HG02870 (cell line): Measurements from ENCODE around the gene VWF.
"Not testable (repeated sequence)": the region's sequence is repeated elsewhere in the genome, so short reads cannot be mapped to it uniquely, and the experiment has no call there.

Experiments used
- ATAC-seq: cut with Tn5 transposase; IDR thresholded peaks from one replicate; pipeline ENCODE4 v1.9.1; 2021; ENCODE audit warnings: mild to moderate bottlenecking, moderate library complexity; ENCODE audit not compliant: unreplicated experiment

VWF gene

DNA sequence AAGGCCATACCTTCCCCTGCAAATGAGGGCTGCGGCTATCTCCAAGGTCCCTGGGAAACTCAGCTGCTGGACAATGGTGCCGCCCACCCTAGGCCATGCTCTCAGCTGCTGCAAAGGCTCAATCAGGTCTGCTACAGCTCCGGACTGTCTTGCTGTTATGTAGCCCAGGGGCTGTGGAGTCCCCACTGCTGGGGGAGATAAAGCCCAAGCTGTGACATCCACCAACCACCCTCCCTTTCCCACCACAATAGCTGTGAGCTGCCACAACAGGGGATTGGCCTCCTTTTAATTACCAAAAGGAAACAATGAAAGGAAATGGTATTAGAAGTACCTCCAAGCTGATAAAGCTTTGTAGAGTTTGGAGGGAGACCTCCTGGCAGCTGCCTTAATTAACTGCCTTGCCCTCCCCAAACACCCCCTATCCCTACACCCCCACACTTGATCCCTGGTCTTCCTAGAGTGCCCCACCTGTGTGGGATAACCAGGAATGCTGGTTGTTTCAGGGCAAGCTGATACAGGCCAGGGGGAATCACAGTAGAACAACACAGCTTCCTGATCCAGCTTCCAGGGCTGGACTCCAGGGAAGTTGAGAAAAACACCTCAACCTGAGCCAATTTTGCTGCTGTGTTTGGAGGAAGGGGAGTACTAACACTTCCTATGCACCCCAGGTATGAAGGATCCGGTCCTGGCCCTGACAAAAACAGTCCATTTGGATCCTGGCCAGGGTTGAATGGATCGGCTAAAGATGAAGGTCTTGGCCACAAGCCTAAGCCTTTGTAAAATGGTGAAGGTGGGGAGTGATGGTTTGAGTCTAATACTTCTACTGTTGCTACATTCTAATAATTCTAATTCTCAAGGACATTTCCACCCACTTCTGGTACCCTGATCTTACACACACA, at the start of gene VWF:
VWF (minus strand) TSS at position 260 of the 899 bp plus-strand sequence. CDS start 1,474 bp downstream, outside the sequence.
- ATAC-seq = no peak

DNA sequence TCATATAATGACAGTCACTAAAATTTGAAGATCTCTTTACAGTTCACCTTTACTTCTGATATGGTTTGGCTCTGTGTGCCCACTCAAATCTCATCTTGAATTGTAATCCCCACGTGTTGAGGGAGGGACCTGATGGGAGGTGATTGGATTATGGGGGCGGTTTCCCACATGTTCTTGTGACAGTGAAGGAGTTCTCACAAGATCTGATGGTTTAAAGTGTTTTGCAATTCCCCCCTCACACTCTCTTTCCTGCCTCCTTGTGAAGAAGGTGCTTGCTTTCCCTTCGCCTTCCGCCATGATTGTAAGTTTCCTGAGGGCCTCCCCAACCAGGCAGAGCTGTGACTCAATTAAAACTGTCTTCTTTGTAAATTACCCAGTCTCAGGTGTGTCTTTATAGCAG, 48.4 kb upstream of the VWF start:
- ATAC-seq = no peak

DNA sequence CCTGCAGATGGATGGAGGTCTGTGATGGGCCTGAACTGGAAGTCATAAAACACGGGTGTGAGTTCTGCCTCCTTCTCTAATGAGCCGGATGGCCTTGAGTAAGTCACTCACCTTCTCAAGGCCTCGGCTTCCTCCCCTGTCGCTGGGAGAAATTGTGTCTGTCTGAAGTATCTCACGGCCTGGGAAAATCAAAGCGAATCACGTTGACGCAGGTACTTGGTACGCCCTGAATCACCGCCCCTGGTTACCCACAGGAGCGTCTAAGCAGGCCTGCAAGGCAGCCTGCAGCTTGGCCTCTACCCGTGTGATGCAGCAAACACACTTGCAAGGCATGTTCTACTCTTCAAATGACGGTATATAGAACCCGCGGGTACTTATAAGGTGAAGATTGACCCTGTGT, 47.6 kb upstream of the VWF start:
- ATAC-seq = no peak

DNA sequence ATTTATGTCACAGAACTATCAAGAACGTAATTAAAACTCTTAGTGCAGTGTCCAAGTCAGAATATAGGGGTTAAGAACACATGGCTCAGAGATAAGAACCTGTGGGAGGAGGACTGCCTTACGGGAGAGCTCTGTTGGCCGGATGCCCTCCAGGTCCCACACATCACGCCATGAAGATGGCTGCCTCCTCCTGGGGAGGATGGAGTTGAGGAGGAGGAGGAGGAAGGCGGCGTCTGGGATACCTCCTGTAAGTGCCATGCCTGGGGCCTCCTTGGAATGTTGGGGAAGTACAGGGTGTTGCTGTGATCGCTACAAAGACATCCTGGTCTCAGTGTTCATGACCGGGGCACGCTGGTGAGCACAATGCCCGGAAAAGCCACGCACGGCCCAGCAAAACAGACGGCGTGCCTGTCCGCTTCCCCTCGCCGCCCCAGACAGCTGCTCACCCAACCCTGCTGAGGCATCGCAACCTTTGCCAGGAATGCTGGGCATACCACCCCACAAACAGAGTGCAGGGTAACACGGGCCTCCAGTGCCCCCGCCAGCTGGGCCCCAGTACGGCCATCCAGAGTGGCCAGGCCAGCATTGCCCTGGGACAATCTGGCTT, 47.0 kb upstream of the VWF start:
- ATAC-seq = no peak

DNA sequence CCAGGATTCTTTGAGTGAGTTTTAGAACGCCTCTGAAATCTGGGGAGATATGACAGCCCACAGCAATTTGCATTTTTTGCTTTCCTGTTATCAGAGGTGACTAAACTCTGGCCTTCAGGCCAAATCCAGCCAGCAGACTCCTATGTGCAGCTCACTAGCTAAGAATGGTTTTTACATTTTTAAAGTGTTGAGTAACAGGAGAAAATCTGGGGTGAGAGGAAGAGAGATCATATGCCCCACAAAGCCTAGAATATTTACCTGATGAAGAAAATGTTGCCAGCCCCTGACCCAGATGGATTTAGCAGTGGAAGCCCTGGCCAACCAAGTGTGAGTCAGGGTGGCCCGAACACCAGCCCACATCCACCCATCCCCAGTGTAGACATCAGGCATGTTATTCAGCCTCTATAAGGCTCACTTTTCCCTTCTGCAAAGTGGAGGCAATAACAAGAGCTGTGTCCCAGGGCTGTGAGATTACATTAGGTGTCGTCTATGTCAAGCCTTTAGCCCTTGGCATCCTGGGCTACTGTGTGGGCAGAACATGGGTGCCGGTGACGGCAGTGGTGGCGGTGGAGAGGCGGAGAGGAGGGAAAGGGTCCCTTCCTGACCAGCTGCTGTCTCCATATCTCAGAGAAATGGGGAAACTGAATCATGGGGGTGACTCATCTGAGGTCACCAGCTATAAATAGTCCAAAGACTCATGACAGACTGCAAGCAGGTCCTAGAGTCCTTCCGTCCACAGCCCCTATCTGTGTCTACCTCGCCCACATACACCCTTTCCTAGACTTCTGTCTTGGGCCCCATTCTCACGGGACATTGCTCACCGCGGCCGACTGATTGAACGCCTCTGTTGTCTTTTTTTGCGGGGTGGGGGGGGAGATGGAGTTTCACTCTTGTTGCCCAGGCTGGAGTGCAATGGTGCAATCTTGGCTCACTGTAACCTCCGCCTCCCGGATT, 43.1 kb upstream of the VWF start:
- ATAC-seq = peak; percentile 86

DNA sequence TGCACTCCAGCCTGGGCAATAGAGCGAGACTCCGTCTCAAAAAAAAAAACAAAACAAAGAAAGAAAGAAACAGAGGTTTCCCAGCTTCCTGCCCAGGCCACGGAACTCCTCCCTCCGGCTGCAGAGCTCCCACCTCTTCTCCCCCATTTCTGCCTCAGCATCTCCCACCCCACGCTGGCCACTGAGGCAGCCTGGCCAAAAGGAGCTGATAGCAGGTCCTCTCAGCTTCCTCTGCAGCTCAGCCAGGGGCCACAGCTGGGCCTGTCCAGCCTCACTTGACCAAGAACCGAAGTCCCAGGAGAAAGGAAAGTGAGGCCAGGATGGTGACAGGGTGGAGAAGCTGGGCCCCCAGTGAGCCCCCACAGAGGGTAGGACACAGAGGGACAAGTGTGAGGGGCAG, 42.3 kb upstream of the VWF start:
- no peak for ATAC-seq

DNA sequence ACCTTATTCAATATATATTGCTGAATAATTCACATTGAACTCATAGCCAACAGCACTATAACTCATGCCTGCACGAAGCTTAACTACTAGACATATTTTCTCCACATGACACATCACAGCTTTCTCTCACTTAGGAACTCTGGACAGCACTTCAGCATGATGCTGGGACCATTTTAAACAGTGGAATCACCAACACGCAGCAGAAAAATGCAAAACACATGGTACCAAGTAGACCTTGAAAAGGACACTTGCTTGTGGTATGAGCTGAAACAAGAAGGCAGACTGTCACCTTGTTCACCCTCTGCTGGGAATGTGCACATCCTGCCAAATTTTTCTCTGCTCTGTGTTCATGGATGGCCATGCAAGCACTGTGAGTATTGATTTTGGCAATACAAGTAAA, 40.9 kb upstream of the VWF start:
- ATAC-seq = no peak

DNA sequence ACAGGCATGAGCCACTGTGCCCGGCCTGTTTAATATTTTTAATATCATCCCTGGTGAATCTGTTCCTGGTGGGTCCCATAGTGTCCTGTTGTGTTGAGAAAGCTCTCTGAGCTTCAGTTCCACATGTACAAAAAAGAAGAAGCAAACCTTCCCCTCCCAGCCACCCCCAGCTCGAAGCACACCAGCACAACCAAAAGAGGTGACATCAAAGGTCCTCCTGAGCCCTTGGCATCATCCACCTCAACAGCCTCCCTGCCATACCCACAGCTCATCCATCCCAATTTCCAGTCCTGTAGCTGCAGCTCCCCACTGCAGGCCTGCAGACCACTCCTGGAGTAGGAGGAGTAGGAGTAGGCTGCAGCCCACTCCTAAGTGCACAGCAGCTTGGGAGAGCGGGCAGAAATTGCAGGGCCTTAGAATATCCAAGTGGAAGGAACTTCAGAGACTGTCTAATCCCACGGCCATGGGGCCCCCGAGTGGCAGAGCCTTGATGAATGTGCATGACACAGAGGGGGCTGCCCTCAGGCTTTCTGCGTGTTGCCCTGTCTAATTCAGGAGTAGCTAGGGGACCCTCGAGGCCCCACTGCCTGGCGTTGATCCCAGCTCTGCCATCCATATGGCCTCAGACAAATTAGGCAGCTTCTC, 39.1 kb upstream of the VWF start:
- ATAC-seq = no peak

DNA sequence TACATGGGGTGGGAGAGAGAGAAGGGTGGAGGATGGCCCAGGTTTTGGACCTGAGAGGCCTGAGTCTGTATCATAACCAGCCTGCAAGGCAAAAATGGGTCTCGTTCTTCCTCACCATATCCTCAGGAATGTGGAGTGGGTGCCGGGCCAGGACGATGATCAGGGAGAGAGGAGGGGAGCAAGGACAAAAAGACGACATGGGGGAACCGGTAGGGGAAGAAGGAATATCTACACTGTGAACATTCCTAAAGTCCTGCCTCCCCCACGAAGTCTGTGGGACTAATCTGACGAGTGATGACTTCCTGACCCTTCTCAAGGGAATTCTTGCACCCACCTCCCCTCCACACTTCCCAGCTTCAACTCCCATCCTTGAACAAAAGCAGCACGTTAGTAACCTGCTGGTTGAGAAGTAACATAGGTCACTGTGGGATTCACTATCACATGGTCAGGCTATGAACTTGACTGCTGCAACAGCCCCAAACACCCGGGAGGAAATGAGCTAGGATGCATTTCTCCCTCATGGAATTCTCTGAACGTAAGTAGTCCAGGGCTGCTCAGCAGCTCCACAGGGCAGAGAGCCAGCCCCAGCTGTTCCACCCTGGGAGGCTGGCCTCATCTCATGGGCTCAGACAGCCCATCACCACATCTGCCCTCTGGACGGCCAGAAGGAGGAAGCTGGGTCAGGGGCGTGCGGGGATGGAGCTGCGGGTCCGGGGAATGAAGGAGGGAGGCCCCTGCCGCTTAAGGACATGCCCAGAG, 36.8 kb upstream of the VWF start:
- ATAC-seq = no peak

DNA sequence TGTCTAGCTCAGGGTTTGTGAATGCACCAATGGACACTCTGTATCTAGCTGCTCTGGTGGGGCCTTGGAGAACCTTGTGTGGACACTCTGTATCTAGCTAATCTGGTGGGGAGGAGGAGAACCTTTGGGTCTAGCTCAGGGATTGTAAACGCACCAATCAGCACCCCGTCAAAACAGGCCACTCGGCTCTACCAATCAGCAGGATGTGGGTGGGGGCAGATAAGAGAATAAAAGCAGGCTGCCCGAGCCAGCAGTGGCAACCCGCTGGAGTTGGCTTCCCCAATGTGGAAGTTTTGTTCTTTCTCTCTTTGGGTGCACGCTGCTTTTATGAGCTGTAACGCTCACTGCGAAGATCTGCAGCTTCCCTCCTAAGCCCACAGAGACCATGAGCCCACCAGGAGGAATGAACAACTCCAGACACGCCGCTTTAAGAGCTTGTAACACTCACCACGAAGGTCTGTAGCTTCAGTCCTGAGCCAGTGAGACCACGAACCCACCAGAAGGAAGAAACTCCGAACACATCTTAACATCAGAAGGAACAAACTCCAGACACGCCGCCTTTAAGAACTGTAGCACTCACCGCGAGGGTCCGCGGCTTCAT, 35.7 kb upstream of the VWF start:
- not testable (repeated sequence) for ATAC-seq

DNA sequence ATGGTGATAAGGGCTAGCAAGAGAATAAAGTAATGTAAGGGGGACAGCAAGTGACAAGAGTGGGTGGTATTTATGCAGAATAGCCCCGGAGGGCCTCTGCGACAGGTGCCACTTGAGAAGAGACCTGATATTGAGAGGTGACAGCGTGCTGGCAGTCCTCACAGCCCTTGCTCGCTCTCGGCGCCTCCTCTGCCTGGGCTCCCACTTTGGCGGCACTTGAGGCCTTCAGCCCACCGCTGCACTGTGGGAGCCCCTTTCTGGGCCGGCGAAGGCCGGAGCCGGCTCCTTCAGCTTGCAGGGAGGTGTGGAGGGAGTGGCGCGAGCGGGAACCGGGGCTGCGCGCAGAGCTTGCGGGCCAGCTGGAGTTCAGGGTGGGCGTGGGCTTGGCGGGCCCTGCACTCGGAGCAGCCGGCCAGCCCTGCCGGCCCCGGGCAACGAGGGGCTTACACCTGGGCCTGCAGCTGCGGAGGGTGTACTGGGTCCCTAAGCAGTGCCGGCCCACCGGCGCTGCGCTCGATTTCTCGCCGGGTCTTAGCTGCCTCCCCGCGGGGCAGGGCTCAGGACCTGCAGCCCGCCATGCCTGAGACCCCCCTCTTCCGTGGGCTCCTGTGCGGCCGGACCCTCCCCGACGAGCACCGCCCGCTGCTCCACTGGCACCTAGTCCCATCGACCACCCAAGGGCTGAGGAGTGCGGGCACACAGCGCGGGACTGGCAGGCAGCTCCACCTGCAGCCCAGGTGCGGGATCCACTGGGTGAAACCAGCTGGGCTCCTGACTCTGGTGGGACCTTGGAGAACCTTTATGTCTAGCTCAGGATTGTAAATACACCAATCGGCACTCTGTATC, 34.9 kb upstream of the VWF start:
- ATAC-seq = not testable (repeated sequence)

DNA sequence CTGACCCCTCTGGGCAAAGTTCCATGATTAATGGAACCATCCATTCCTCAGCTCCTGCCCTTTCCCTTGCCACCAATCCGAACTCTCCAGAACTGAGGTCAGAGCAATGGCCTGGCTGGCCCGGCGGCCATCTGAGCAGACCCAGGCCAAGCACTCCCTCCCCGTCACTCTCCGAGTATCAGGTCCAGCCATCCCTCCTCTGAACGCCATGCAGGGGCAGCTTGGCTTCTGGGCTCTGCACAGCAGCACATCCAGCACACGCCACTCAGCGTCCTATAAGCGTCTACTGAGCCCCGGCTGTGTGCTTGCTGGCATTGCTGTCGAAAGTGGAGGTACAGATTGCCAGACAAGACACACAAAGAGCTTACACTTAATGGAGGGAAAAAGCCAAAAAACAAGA, 34.3 kb upstream of the VWF start:
- no peak for ATAC-seq

DNA sequence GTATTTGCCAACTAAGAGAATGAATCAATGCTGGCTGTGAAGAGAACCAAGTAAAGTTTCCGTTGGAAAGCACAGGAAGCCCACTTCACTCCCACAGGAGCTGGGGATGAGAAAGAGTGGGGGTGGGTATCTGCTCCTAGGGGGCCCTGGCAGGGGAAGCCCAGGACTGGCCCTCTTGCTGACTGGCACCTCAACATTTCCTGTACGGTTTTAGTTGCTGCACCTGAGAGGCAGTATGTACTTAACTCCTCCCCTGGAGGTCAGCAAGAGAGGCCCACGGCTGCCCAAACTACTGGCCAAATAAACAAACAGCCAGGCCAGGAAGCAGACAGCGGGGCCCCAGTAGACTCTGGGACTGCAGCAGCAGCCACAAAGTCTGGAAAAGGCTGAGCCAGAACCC, 33.8 kb upstream of the VWF start:
- no peak for ATAC-seq

DNA sequence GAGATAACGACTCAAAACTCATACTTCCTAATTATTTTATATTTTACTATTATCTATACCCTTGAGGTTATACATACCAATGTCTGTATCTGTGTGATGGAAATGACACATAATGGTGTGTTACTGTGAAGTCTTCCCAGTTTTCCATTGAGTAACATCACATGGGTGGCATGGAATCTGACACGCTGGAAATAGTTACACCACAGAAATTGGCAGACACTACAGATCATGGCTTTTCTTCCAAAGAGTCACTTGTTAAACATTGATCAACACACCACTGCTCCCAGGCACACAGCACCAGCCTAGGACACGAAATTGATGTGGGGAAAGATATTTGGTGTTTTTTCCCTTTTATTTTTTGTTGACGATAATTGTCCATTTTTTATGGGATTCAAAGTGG, 33.0 kb upstream of the VWF start:
- no peak for ATAC-seq

DNA sequence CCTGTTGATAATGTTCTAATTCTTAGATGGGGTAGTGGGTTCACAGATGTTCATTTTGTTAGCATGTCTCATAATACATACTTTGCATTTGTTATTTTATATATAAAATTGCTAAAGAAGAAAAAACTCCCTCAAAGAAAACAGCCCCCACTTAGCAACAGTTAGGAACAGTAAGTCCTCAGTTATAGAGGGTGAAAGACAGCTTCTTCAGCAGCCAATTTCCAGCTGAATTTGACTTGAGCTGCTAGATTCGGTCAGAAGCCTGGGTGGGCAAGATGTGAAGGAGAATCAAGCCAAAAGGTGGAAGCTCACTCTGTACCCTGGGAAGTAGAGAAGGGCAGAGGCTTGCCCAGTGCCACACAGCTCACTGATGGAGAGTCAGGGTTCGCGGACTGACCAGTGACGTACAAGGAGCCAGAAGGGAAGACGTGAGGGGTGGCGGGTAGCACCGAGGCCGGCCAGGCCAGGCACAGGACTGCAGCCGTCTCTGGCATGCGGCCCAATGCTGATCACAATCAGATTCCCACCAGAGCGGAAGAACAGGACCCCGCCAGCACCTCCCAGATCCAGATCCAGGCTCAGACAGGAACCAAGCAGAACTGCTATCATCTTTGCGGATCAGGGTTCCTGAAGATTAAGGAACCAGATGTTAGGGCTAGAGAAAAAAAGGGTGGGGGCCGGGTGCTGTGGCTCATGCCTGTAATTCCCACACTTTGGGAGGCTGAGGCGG, 30.4 kb upstream of the VWF start:
- ATAC-seq = no peak

DNA sequence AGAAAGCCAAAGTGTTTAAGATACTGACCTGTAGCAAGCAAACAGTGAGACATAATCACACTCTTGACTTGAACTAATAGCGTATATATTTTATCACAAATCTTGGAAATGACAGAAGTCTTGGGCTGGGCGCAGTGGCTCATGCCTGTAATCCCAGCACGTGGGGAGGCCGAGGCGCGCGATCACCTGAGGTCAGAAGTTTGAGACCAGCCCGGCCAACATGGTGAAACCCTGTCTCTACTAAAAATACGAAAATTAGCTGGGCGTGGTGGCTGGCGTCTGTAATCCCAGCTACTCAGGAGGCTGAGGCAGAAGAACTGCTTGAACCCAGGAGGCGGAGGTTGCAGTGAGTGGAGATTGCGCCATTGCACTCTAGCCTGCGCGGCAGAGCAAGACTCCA, 24.3 kb upstream of the VWF start:
- not testable (repeated sequence) for ATAC-seq

DNA sequence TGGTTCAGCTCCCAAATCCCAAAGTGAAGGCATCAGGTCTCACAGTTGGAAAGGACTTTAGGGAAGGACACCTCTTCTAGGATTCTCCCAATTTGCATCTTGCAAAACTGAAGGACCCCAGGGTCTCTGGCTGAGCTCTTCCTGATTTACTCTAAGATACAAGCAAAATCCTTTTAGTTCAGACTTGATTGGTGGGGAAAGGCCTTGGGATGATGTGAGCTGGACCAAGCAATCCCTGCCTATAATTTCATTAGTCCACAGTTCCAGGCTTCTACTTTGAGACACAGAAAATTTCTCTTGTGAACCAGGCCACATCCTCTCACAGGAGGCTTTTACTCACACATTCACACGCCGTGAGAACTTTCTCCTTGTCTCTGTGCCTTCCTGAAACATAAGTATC, 23.6 kb upstream of the VWF start:
- no peak for ATAC-seq

DNA sequence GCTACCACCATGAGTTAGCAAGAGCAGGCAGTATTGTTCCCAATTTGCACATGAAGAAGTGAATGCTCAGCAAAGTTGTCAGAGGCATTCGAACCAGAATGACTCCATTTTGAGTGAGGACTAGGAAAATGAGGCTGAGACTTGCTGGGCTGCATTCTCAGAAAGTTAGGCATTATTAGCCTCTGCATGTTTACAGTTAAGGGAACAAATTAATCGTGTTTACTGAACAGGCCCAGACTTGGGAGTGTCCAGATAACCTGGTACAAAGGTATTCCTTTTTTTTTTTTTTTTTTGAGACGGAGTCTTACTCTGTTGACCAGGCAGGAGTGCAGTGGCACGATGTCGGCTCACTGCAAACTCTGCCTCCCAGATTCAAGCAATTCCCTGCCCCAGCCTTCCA, 22.5 kb upstream of the VWF start:
- no peak for ATAC-seq
